NT2/D1 (cell line): ENCODE results near the gene SLCO4A1.

Experiments
- DNase-seq: peaks from one replicate; pipeline ENCODE4 v3.0.0-alpha.2; 2011; ENCODE audit warnings: low read depth, low spot score
- H3K27me3 ChIP-seq: 2 replicates; pipeline ENCODE4 v1.6.0; 2011; ENCODE audit warnings: mild to moderate bottlenecking; ENCODE audit not compliant: insufficient read length, insufficient read depth
- H3K36me3 ChIP-seq: 2 replicates; pipeline ENCODE4 v1.6.1; 2011; ENCODE audit warnings: mild to moderate bottlenecking, low read length, mixed read lengths; ENCODE audit not compliant: insufficient read depth, insufficient read length
- H3K4me1 ChIP-seq: 2 replicates; pipeline ENCODE4 v1.5.1; 2011; ENCODE audit not compliant: insufficient read depth, insufficient read length
- H3K4me3 ChIP-seq: 2 replicates; pipeline ENCODE4 v1.5.1; 2011; ENCODE audit warnings: low read depth; ENCODE audit not compliant: insufficient read length
- H3K9ac ChIP-seq: 2 replicates; pipeline ENCODE4 v1.6.0; 2011; ENCODE audit warnings: low read depth; ENCODE audit not compliant: insufficient read length
- H3K9me3 ChIP-seq: 2 replicates; pipeline ENCODE4 v1.5.1; 2011; ENCODE audit warnings: mild to moderate bottlenecking, low read length; ENCODE audit not compliant: insufficient read depth
- SUZ12 ChIP-seq: IDR thresholded peaks from 2 replicates; pipeline ENCODE4 v1.6.1; 2011; ENCODE audit not compliant: insufficient read length, insufficient read depth; ENCODE audit errors: extremely low read depth
- YY1 ChIP-seq: IDR thresholded peaks from 2 replicates; pipeline ENCODE4 v1.6.1; 2011; ENCODE audit not compliant: insufficient read length, insufficient read depth
- ZNF274 ChIP-seq: IDR thresholded peaks from 2 replicates; pipeline ENCODE4 v1.6.1; 2011; ENCODE audit warnings: mild to moderate bottlenecking, low read depth, low read length

Gene SLCO4A1

GRCh38 chr20:62671765-62672164 lies 29.5 kb downstream of the SLCO4A1 start:
- H3K36me3 ChIP-seq = no peaks in the 10 kb centered on the region
- no peaks in the 10 kb centered on the region for H3K9me3 ChIP-seq
- H3K9ac ChIP-seq = no peak overlapping the region
- TF ChIP-seq ZNF274 (no peak), SUZ12 (no peak), YY1 (no peak)
- no peak for DNase-seq
- H3K4me3 ChIP-seq = no peak overlapping the region
- H3K4me1 ChIP-seq = peaks cover 10% of the 10 kb centered on the region
- peaks cover 2% of the 10 kb centered on the region for H3K27me3 ChIP-seq

- Histone ChIP-seq H3K9me3 (no peaks in the 10 kb centered on the region), H3K27me3 (peaks cover 2% of the 10 kb centered on the region), H3K4me3 (no peak overlapping the region), H3K4me1 (peaks cover 6% of the 10 kb centered on the region), H3K36me3 (no peaks in the 10 kb centered on the region), H3K9ac (no peak overlapping the region)
- TF ChIP-seq SUZ12 (no peak), ZNF274 (no peak), YY1 (no peak)
- DNase-seq = no peak
Measured at GRCh38 chr20:62674370-62674769, 32.1 kb downstream of the SLCO4A1 start.

DNA sequence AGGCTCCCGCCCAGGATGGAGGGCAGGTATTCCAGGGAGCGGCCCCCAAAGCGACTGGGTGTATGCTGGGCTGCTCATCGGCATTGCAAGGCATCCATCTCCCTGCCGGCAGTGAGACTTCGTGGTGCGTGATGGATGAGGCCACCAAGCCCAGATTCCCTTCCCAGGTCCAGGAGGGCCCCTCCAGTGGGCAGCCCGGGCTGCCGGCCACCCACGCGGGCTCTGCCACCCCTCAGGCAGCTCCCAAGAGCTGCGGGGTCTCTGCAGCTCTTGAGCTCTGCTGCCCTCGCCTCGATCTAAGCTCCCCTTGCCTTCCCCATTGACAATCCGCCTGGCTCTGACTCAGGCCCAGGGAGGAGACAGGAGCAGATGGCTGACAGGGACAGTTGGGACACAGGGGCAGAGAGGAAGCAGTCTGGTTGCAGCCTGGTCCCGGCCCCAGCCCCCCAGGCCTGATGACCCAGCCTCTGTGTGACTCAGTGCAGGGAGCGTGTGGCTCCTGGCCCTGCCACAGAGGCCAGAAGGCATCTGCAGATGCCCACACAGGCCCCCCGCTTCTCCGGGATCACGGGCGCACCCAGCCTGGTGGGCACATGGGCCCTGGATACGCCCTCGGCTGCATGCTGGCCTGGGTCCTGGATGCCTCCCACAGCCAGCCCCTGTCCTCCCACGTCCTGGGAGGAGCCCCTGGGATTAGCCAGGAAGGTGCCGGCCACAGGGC lies 33.0 kb downstream of the SLCO4A1 start:
- peaks cover 6% of the 10 kb centered on the region for H3K4me1 ChIP-seq
- peak overlapping the region; percentile 8 for H3K9ac ChIP-seq
- H3K4me3 ChIP-seq = no peak overlapping the region
- H3K36me3 ChIP-seq = no peaks in the 10 kb centered on the region
- peaks cover 2% of the 10 kb centered on the region for H3K27me3 ChIP-seq
- H3K9me3 ChIP-seq = peaks cover 7% of the 10 kb centered on the region; the same call in 1 of the 2 replicates
- no peak for DNase-seq
- no peak for TF ChIP-seq ZNF274
- no peak for TF ChIP-seq SUZ12
- no peak for TF ChIP-seq YY1

- H3K27me3 ChIP-seq = peaks cover 2% of the 10 kb centered on the region
- peaks cover 4% of the 10 kb centered on the region for H3K4me1 ChIP-seq
- DNase-seq = no peak
- peak overlapping the region; percentile 8 for H3K9ac ChIP-seq
- H3K36me3 ChIP-seq = no peaks in the 10 kb centered on the region
- peaks cover 11% of the 10 kb centered on the region; the same call in 1 of the 2 replicates for H3K9me3 ChIP-seq
- TF ChIP-seq YY1 (no peak), ZNF274 (no peak), SUZ12 (no peak)
- no peak overlapping the region for H3K4me3 ChIP-seq
Measured at GRCh38 chr20:62675877-62676260, 33.6 kb downstream of the SLCO4A1 start.

- peaks cover 2% of the 10 kb centered on the region for H3K4me1 ChIP-seq
- no peak overlapping the region for H3K4me3 ChIP-seq
- H3K36me3 ChIP-seq = no peaks in the 10 kb centered on the region
- DNase-seq = no peak
- TF ChIP-seq YY1 (no peak), SUZ12 (no peak), ZNF274 (no peak)
- no peak overlapping the region for H3K9ac ChIP-seq
- peaks cover 2% of the 10 kb centered on the region for H3K27me3 ChIP-seq
- H3K9me3 ChIP-seq = peaks cover 11% of the 10 kb centered on the region; the same call in 1 of the 2 replicates
Measured at GRCh38 chr20:62676976-62677375, 34.7 kb downstream of the SLCO4A1 start.

GRCh38 chr20:62677678-62678077 lies 35.4 kb downstream of the SLCO4A1 start:
- H3K36me3 ChIP-seq = no peaks in the 10 kb centered on the region
- peaks cover 2% of the 10 kb centered on the region for H3K4me1 ChIP-seq
- H3K27me3 ChIP-seq = peaks cover 5% of the 10 kb centered on the region
- no peak for TF ChIP-seq SUZ12
- no peak for TF ChIP-seq YY1
- TF ChIP-seq ZNF274 = no peak
- H3K9me3 ChIP-seq = peaks cover 11% of the 10 kb centered on the region; the same call in 1 of the 2 replicates
- no peak for DNase-seq
- no peak overlapping the region for H3K4me3 ChIP-seq
- no peak overlapping the region for H3K9ac ChIP-seq

DNA sequence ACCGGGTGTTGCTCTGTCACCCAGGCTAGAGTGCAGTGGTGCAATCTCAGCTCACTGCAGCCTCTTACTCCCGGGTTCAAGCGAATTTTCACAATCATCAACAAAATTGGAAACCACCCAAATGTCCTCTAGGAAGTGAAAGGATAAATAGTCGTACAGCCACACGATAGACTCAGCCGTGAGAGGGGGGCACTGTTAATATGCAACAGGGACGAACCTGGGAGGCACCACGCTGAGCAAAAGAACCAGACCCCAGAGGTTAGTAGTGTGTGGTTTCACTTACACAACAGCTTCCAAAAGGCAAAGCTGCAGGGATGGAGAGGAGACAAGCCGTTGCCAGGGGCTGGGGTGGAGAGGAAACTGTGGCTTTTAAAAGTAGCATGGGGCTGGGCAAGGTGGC lies 36.2 kb downstream of the SLCO4A1 start:
- H3K36me3 ChIP-seq = no peaks in the 10 kb centered on the region
- no peak for DNase-seq
- H3K4me3 ChIP-seq = no peak overlapping the region
- peaks cover 11% of the 10 kb centered on the region; the same call in 1 of the 2 replicates for H3K9me3 ChIP-seq
- TF ChIP-seq SUZ12 = no peak
- no peak for TF ChIP-seq YY1
- no peak for TF ChIP-seq ZNF274
- H3K9ac ChIP-seq = no peak overlapping the region
- H3K27me3 ChIP-seq = peaks cover 10% of the 10 kb centered on the region
- H3K4me1 ChIP-seq = peaks cover 2% of the 10 kb centered on the region

- H3K4me3 ChIP-seq = no peak overlapping the region
Measured at GRCh38 chr20:62679978-62680589, 37.8 kb downstream of the SLCO4A1 start.

More at GRCh38 chr20:62679978-62680589, 37.8 kb downstream of the SLCO4A1 start:
- TF ChIP-seq SUZ12 (no peak), YY1 (no peak), ZNF274 (no peak)
- no peak for DNase-seq
- Histone ChIP-seq H3K27me3 (peaks cover 11% of the 10 kb centered on the region), H3K36me3 (no peaks in the 10 kb centered on the region), H3K9me3 (peaks cover 11% of the 10 kb centered on the region; the same call in 1 of the 2 replicates), H3K4me1 (peaks cover 8% of the 10 kb centered on the region), H3K9ac (no peak overlapping the region)
